Keratinocyte (primary cell): ENCODE data around the gene SLC35B4. TPM values are rescaled to one million over a fixed set of nuclear protein-coding genes. Genes with fewer than 3 reads are reported as not detected.

Experiments used
- DNase-seq: peaks from one replicate; pipeline ENCODE4 v3.0.0-alpha.2; 2011; ENCODE audit warnings: low read depth, missing footprints, low spot score
- FAIRE-seq: peaks from 2 replicates; lab custom pipeline; 2011; peaks lifted over from hg19 to GRCh38; lab: Jason Lieb, UNC
- H2AFZ ChIP-seq: 2 replicates; pipeline ENCODE4 v1.6.0; 2012; ENCODE audit warnings: low read length, control low read depth, inconsistent platforms; ENCODE audit not compliant: control insufficient read depth
- H3K27ac ChIP-seq: 2 replicates; pipeline ENCODE4 v1.5.1; 2011; ENCODE audit warnings: low read length; ENCODE audit not compliant: control insufficient read depth, insufficient read depth
- H3K27me3 ChIP-seq: 3 replicates; pipeline ENCODE4 v1.6.0; 2011; ENCODE audit warnings: low read length; ENCODE audit not compliant: control insufficient read depth, insufficient read depth; ENCODE audit errors: extremely low read depth
- H3K36me3 ChIP-seq, 2 experiments: 2 replicates in 1 of 2; 3 replicates in 1 of 2; pipeline ENCODE4 v1.5.1; 2011; ENCODE audit warnings: low read length in 2 of 2, mild to moderate bottlenecking in 1 of 2; ENCODE audit not compliant: control insufficient read depth in 2 of 2, insufficient read depth in 2 of 2; ENCODE audit errors: extremely low read depth in 1 of 2
- H3K4me1 ChIP-seq: 3 replicates; pipeline ENCODE4 v1.5.1; 2011; ENCODE audit warnings: low read length; ENCODE audit not compliant: control insufficient read depth, insufficient read depth; ENCODE audit errors: extremely low read depth
- H3K4me2 ChIP-seq: 3 replicates; pipeline ENCODE4 v1.6.0; 2011; ENCODE audit warnings: low read depth, low read length; ENCODE audit not compliant: control insufficient read depth, insufficient read depth; ENCODE audit errors: extremely low read depth
- H3K4me3 ChIP-seq, 3 experiments: fragments of 200-600 bp in 1 of 3; sonication (generic) in 1 of 3; 2 replicates in 2 of 3; 3 replicates in 1 of 3; pipeline ENCODE4 v1.5.1; 2011 to 2016; ENCODE audit warnings: low read length in 3 of 3, mild to moderate bottlenecking in 3 of 3, control low read depth in 2 of 3, inconsistent platforms in 1 of 3, low read depth in 1 of 3, mixed read lengths in 1 of 3, mixed run types in 1 of 3, moderate library complexity in 1 of 3; ENCODE audit not compliant: control insufficient read depth in 2 of 3, insufficient read depth in 2 of 3; ENCODE audit errors: extremely low read depth in 1 of 3
- H3K79me2 ChIP-seq: 2 replicates; pipeline ENCODE4 v1.6.0; 2012; ENCODE audit warnings: low read length; ENCODE audit not compliant: control insufficient read depth, insufficient read depth
- H3K9ac ChIP-seq: 3 replicates; pipeline ENCODE4 v1.6.0; 2011; ENCODE audit warnings: low read length; ENCODE audit not compliant: control insufficient read depth, insufficient read depth; ENCODE audit errors: extremely low read depth
- H3K9me1 ChIP-seq: 3 replicates; pipeline ENCODE4 v1.6.0; 2011; ENCODE audit warnings: low read length; ENCODE audit not compliant: control insufficient read depth, insufficient read depth; ENCODE audit errors: extremely low read depth
- H3K9me3 ChIP-seq: 2 replicates; pipeline ENCODE4 v1.5.1; 2012; ENCODE audit warnings: low read depth, low read length; ENCODE audit not compliant: control insufficient read depth
- H4K20me1 ChIP-seq: 3 replicates; pipeline ENCODE4 v1.6.0; 2011; ENCODE audit warnings: low read length; ENCODE audit not compliant: control insufficient read depth, insufficient read depth; ENCODE audit errors: extremely low read depth
- CTCF ChIP-seq, 3 experiments: IDR thresholded peaks in 1 of 3; conservative IDR thresholded peaks in 1 of 3; optimal IDR thresholded peaks in 1 of 3; 2 replicates in 2 of 3; 3 replicates in 1 of 3; pipeline versions ENCODE3 to v1.5.1; 2011; ENCODE audit warnings: low read length in 3 of 3, mild to moderate bottlenecking in 3 of 3, moderate library complexity in 2 of 3, control low read depth in 1 of 3, inconsistent platforms in 1 of 3; ENCODE audit not compliant: insufficient read depth in 2 of 3; ENCODE audit errors: extremely low read depth in 1 of 3
- EZH2 ChIP-seq: IDR thresholded peaks from one replicate; pipeline ENCODE4 v1.6.1; 2012; ENCODE audit warnings: inconsistent platforms, mild to moderate bottlenecking, low read length, moderate library complexity
- dilution Hi-C: fragments of 300-500 bp; cut with MboI; formaldehyde crosslinking; loops from one replicate; pipeline ENCODE4 v1.7.0; 2020; ENCODE audit warnings: low sequenced_read_pairs; ENCODE audit not compliant: extremely low pct_ligation_motif_present
- polyA plus RNA-seq, 5 experiments: library from polyadenylated mRNA; depleted of rRNA in 3 of 5; stranded (reverse) in 3 of 5; stranded (forward) in 1 of 5; unstranded in 1 of 5; fragments of >200 nt; gene quantifications; 1 replicate in 1 of 5; 2 replicates in 3 of 5; 3 replicates in 1 of 5; pipeline versions ENCODE4 v1.2.1 to v1.2.3, GENCODE V29; 2011 to 2012; ENCODE audit warnings: missing spikeins in 2 of 5, low read depth in 1 of 5, low replicate concordance in 1 of 5

SLC35B4 gene
- polyA plus RNA-seq, 1 donor (not counting 4 experiments of a cell fraction or from before 2014, with no cell fraction given), result 18.6 TPM

- dilution Hi-C loops, result no loop called here
- no peak overlapping the region for H2AFZ ChIP-seq
- peaks cover 4% of the 10 kb centered on the region for H3K27me3 ChIP-seq
- no peak overlapping the region for H3K27ac ChIP-seq
- no peaks in the 10 kb centered on the region for H3K9me3 ChIP-seq
- H4K20me1 ChIP-seq, result no peaks in the 10 kb centered on the region
- peaks cover 9% of the 10 kb centered on the region for H3K79me2 ChIP-seq
- no peak for FAIRE-seq
- H3K4me1 ChIP-seq, result peaks cover 13% of the 10 kb centered on the region
- H3K9ac ChIP-seq, result no peak overlapping the region
- no peaks in the 10 kb centered on the region for H3K36me3 ChIP-seq
- no peak for TF ChIP-seq EZH2
- no peak for TF ChIP-seq CTCF (optimal IDR thresholded peaks at IDR 0.05 in 1 of 3, IDR thresholded peaks at IDR 0.05 in 1 of 3, conservative IDR thresholded peaks at IDR 0.05 in 1 of 3; ENCODE audit: extremely low read depth in 1 of 3, insufficient read depth in 2 of 3, low read length in 3 of 3)
- H3K4me2 ChIP-seq, result no peak overlapping the region
- H3K4me3 ChIP-seq, result no peak overlapping the region
- no peaks in the 10 kb centered on the region for H3K9me1 ChIP-seq
- DNase-seq, result no peak
Measured at GRCh38 chr7:134318443-134318842, 1.7 kb upstream of the SLC35B4 start.

GRCh38 chr7:134317434-134317833 is 704 bp upstream of the SLC35B4 start:
- no peaks in the 10 kb centered on the region for H4K20me1 ChIP-seq
- H3K9ac ChIP-seq, result peak overlapping the region; percentile 81
- H3K27ac ChIP-seq, result no peak overlapping the region
- no peaks in the 10 kb centered on the region for H3K36me3 ChIP-seq
- no peaks in the 10 kb centered on the region for H3K9me1 ChIP-seq
- H3K4me3 ChIP-seq, result peak overlapping the region; percentile 57 to 95 (median 61)
- no peaks in the 10 kb centered on the region for H3K9me3 ChIP-seq
- H3K27me3 ChIP-seq, result peaks cover 4% of the 10 kb centered on the region
- TF ChIP-seq EZH2, result no peak
- TF ChIP-seq CTCF (optimal IDR thresholded peaks at IDR 0.05 in 1 of 3, IDR thresholded peaks at IDR 0.05 in 1 of 3, conservative IDR thresholded peaks at IDR 0.05 in 1 of 3; ENCODE audit: extremely low read depth in 1 of 3, insufficient read depth in 2 of 3, low read length in 3 of 3), result no peak
- DNase-seq, result no peak
- H3K4me1 ChIP-seq, result peaks cover 13% of the 10 kb centered on the region
- FAIRE-seq, result no peak
- H3K79me2 ChIP-seq, result peaks cover 9% of the 10 kb centered on the region
- dilution Hi-C loops, result no loop called here
- peak overlapping the region; percentile 88 for H3K4me2 ChIP-seq
- H2AFZ ChIP-seq, result peak overlapping the region; percentile 94
